ENCODE measurements around the gene PRG3. TPM values are rescaled to one million over a fixed set of nuclear protein-coding genes. Genes with fewer than 3 reads are reported as not detected.

Gene PRG3
- total and polyA plus RNA-seq, 9 of the 15 experiments (the other 6 are each of a cell fraction or from before 2014, with no cell fraction given): 0.18 to 0.55 (median 0.38) TPM; not detected in 6

GRCh38 chr11:57425565-57426438 lies 44.9 kb upstream of the PRG3 start:
- ATAC-seq: no peak
- CTCF ChIA-PET (ENCODE audit: low intra/inter-chr PET ratio): no interaction called here
- H3K9ac ChIP-seq (ENCODE audit: insufficient read depth in 1 of 2, low read depth in 2 of 2, low read length in 2 of 2): peak overlapping the region; percentile 96 to 98
- no peaks in the 10 kb centered on the region for H3K9me3 ChIP-seq (replicated peaks; ENCODE audit: control insufficient read depth, insufficient read depth, low read depth, low read length)
- POLR2A ChIA-PET: interaction anchor here (0.5 to 1.3 kb wide), 8 partner anchors 9 to 1086 kb away, joined by 3 to 5 read pairs (median 4); partner anchors contain the start of gene SLC43A1
- H3K4me2 ChIP-seq (ENCODE audit: insufficient read depth, low read length): peak overlapping the region; percentile 90
- no TSS peak for BruUV-seq (replicated peaks)
- peaks cover 7% of the 10 kb centered on the region for H3K9me1 ChIP-seq (ENCODE audit: control insufficient read depth, insufficient read depth, low read length)
- H3K4me1 ChIP-seq (replicated peaks in 1 of 2; ENCODE audit: control insufficient read depth in 2 of 2, insufficient read depth in 2 of 2, low read length in 2 of 2): peaks cover 42 to 50% of the 10 kb centered on the region in 2 experiments
- WGBS (ENCODE audit: insufficient coverage, low coverage, missing lambda C conversion rate): 1% methylated on average over 15 of the region's 15 CpGs
- peak overlapping the region; percentile 91; the same call in 1 of the 2 replicates for H2AFZ ChIP-seq (ENCODE audit: low read depth, low read length)
- H3K4me3 ChIP-seq: peak overlapping the region; percentile 72
- H3K79me2 ChIP-seq (ENCODE audit: control insufficient read depth, insufficient read depth, low read length): peaks cover 65% of the 10 kb centered on the region
- intact Hi-C loops (cut with micrococcal nuclease) (loop anchor here (2.0 kb wide), 2 partner anchors 23 to 39 kb away; no protein-coding TSS in a partner anchor), in situ Hi-C loops (cut with MboI) (no loop called here)
- peaks cover 54% of the 10 kb centered on the region for H3K36me3 ChIP-seq (ENCODE audit: control insufficient read depth, insufficient read depth, low read length)
- FAIRE-seq: peak; percentile 6
- H3K27me3 ChIP-seq (ENCODE audit: control insufficient read depth in 2 of 2, insufficient read depth in 2 of 2, low read length in 2 of 2): no peaks in the 10 kb centered on the region
- peak overlapping the region; percentile 91 for H3K27ac ChIP-seq (ENCODE audit: extremely low read depth, low read depth, low read length)
- peaks cover 12% of the 10 kb centered on the region; the same call in 1 of the 2 replicates for H4K20me1 ChIP-seq (replicated peaks; ENCODE audit: control insufficient read depth, insufficient read depth, low read length)
- no peak for DNase-seq (ENCODE audit: extremely low read depth in 1 of 4, low spot score in 3 of 4)
- no peak for TF ChIP-seq THRA (IDR thresholded peaks at IDR 0.05)
- no peak for TF ChIP-seq ZNF140 (CRISPR knock-in tag; IDR thresholded peaks at IDR 0.05)
- TF ChIP-seq ZNF280A (IDR thresholded peaks at IDR 0.05; ENCODE audit: low read depth, partially characterized antibody): no peak
- TF ChIP-seq PRDM10 (IDR thresholded peaks at IDR 0.05; ENCODE audit: partially characterized antibody): no peak
- no peak for TF ChIP-seq PKNOX1 (IDR thresholded peaks at IDR 0.05)
- TF ChIP-seq RHOXF2B (CRISPR knock-in tag; conservative IDR thresholded peaks at IDR 0.05): no peak
- no peak for TF ChIP-seq ZNF518B (CRISPR knock-in tag; IDR thresholded peaks at IDR 0.05)
- TF ChIP-seq HNRNPH1 (optimal IDR thresholded peaks at IDR 0.05; ENCODE audit: low read depth, low read length): no peak

All from K562 (cell line).